Right ventricle myocardium superior (tissue), 1 donor: Measurements from ENCODE around the gene BCAT1. TPM values are rescaled to one million over a fixed set of nuclear protein-coding genes. Genes with fewer than 3 reads are reported as not detected.
A peak's percentile ranks its signal among the peaks of the same experiment; 100 is the strongest.
"Not testable (repeated sequence)": the region's sequence is repeated elsewhere in the genome, so short reads cannot be mapped to it uniquely, and the experiment has no call there.

Experiments
- ATAC-seq: fragments of 200-7000 bp; cut with Tn5 transposase; one replicate; pipeline ENCODE4 v1.9.1; 2020; ENCODE audit warnings: mild to moderate bottlenecking; ENCODE audit not compliant: poor library complexity
- DNase-seq: peaks from one replicate; pipeline ENCODE4 v3.0.0-alpha.2; 2020
- intact Hi-C: fragments of 100-400 bp; cut with DNase I; formaldehyde crosslinking; loops from one replicate; pipeline ENCODE4 v1.11.2; 2022
- total RNA-seq: library from RNA; stranded (reverse); fragmentation: NEBNext Ultra II Directional; extraction: Animal tissue kit (Norgen Biotek cat#: 25700); gene quantifications from one replicate; pipeline ENCODE4 v1.2.1, GENCODE V29; 2021
- donor health status: DM: no; HTN: yes; CAD: no; lungs with severe emphysema.

Gene BCAT1
- total RNA-seq, 1 donor from 2014 or later: 5.1 TPM

DNA sequence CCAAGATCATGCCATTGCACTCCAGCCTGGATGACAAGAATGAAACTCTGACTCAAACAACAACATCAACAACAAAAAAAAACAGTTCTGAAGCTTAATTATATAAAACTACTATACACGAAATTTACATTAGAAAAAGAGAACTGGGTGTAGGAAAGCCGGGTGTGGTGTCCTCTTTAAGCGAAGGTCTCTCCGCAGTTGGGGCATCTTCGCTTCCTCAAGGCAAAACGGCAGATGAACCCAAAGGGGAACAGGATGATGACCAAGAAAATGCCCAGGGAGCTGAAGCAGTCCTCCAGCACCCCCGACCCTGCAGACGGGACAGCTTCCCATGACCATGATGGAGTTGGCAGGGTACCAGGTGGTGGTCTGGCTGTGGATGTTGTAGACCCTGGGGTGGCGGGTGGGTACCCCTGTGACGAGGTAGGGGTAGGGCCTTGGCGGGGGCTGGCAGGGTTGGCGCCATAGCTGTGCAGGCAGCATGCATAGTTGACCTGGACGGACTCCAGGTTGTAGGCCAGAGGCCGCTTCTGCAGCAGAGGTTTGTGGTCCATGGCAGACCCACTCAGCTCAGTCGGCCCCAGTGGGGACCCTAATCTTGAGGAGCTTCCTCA, 18.2 kb upstream of the BCAT1 start:
- intact Hi-C loops: no loop called here
- DNase-seq (no peak), ATAC-seq (peak; percentile 29)

DNA sequence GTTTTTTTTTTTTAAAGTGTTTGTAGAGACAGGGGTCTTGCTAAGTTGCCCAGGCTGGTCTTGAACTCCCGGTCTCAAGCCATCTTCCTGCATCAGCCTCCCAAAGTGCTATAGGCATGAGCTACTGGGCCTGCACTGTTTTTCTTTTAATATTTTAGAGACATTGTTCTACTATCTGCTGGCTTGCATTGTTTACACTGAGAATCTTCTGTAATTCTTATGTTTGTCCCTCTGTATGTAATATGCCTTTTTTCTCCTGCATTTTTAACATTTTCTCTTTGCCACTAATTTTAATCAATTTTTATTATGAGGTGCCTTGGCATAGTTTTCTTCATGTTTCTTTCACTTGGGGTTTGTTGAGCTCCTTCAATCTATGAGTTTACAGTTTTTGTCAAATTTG, 15.4 kb upstream of the BCAT1 start:
- DNase-seq: no peak
- no peak for ATAC-seq
- intact Hi-C loops: no loop called here

DNA sequence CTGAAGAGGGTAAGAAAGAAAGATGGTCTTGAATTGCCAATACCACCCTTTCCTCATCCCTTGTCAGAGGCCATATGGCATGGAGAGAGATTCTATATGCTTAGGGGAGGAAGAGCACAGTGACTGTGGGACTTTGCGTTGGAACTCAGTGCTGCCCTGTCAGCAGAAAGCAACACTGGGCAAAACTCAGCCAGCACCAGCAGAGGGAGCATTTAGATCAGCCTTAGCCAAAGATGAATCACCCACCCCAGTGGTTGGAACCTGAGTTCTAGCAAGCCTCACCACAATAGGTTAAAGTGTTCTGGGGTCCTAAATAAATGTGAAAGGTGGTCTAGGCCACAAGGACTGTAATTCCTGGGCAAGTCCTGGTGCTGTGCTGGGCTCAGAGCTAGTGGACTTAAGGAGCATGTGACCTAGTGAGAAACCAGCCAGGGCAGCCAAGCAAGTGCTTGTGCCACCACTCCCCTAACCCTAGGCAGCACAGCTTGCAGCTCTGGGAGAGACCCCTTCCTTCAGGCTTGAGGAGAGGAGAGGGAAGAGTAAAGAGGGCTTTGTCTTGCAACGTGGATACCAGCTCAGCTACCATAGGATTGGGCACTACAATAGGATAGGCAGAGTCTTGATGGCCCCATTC, 11.4 kb upstream of the BCAT1 start:
- intact Hi-C loops: no loop called here
- DNase-seq (no peak), ATAC-seq (peak; percentile 61)

DNA sequence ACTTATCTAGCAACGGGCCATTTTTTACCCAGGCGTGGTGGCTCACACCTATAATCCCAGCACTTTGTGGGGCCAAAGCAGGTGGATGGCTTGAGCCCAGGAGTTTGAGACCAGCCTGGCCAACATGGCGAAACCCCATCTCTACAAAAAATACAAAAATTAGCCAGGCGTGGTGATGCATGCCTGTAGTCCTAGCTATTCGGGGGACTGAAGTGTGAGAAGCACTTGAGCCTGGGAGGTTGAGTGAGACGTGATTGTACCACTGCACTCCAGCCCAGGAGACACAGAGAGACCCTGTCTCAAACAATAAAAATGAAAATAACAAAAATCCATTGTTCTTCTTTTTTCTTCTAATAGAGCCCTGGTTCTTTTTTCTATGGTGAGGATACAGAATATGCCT, 7.5 kb upstream of the BCAT1 start:
- intact Hi-C loops, ATAC-seq, DNase-seq: not testable (repeated sequence)

DNA sequence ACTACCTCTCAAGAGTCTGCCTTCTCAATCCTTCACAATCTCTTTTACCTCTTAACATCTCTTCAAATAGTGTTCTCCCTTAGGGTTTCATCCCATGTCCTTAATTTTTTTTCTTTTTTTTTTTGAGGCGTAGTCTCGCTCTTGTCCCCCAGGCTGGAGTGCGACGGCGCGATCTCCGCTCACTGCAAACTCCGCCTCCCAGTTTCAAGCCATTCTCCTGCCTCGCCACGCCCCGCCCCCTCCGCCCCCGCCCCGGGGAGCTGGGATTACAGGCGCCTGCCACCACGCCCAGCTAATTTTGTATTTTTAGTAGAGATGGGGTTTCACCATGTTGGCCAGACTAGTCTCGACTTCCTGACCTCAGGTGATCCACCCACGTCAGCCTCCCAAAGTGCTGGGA, 7.0 kb upstream of the BCAT1 start:
- DNase-seq (no peak), ATAC-seq (no peak)
- intact Hi-C loops: no loop called here

DNA sequence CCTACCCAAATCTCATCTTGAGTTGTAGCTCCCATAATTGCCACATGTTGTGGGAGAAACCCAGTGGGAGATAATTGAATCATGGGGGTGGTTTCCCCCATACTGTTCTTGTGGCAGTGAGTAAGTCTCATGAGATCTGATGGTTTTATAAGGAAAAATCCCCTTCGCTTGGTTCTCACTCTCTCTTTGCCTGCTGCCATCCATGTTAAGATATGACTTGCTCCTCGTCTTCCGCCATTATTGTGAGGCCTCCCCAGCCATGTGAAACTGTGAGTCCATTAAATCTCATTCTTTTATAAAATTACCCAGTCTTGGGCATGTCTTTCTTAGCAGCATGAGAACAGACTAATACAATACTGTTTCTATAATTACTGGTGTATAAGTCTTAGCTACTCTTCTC, 6.5 kb upstream of the BCAT1 start:
- DNase-seq (no peak), ATAC-seq (no peak)
- intact Hi-C loops: no loop called here

DNA sequence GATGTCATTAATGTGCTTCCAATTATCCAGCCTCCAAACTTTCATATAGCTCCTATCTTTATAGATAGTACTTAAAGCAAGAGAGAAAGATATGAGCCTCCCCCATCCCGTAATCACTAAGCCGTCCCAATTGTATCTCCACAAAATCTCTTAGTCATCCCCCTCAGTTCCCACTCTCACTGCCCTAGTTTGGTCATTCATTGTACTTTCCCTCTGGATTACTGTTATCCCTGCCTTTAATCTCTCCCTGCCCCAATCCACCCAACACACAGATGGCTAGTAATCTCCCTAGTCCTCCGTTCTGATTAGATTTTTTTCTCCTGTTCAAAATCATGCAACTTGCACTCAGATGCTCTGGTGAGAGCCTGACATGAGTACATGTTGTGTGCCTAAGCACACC, 5.4 kb upstream of the BCAT1 start:
- DNase-seq (no peak), ATAC-seq (no peak)
- intact Hi-C loops: no loop called here

DNA sequence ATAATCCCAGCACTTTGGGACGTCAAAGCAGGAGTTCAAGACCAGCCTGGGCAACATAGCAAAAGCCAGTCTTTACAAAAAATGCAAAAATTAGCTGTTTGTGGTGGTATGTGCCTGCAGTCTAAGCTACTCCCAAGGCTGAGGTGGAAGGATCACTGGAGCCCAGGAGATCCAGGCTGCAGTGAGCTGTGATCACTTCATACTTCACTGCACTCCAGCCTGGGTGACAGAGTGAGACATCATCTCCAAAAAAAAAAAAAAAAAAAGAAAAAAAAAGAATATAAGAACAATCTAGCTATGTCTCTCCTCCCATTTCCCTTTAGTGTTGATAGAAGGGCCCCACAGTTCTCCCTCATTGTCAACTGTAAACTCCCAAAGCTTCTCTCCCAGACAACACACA, 3.5 kb upstream of the BCAT1 start:
- ATAC-seq: no peak
- DNase-seq: no peak
- intact Hi-C loops: no loop called here

DNA sequence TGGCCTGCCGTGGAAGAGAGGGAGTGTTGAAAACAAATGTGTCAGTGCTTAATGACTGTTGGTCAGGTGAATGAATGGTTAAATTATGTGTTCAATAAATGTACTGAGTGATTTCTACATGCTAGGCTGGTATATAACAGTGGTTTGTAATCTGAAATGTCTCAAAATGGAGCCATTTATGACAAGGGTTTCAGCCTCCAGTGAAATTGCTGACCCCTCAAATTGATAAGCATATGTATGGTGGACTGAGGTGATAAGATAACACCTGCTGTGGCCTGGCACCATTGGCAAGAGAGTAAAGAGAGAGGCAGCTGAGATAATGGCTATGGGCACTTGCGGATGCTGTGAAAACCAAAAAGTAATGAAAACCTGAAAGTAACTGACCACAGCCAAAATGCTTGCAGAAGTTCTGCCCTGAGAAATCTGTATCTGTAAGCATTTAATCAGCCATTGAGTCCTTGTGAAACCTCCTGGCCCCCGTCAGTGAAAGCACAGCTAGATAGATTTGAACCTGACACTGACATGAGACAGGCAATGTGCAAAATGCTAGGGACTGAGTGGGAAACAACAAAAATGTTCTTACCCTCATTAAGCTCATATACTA, 1.4 kb upstream of the BCAT1 start:
- intact Hi-C loops: no loop called here
- ATAC-seq (no peak), DNase-seq (no peak)

DNA sequence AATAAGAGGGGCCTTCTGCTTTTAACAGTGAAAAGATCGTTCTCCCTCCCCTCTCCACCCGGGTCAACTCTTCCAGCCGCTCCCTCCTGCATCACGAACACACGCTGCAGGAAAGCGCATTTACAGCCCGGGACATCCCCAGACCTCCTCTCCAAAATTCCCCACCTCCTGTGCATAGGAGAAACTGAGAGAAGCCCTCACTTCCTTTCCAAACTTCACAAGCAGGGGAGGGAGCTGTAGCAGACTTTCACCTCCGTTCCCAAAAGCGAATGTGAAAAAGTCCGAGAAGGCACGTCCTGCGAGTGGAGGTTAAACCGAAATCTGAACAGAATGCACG, 513 bp downstream of the BCAT1 start:
- DNase-seq (no peak), ATAC-seq (peak; percentile 45)
- intact Hi-C loops: no loop called here

DNA sequence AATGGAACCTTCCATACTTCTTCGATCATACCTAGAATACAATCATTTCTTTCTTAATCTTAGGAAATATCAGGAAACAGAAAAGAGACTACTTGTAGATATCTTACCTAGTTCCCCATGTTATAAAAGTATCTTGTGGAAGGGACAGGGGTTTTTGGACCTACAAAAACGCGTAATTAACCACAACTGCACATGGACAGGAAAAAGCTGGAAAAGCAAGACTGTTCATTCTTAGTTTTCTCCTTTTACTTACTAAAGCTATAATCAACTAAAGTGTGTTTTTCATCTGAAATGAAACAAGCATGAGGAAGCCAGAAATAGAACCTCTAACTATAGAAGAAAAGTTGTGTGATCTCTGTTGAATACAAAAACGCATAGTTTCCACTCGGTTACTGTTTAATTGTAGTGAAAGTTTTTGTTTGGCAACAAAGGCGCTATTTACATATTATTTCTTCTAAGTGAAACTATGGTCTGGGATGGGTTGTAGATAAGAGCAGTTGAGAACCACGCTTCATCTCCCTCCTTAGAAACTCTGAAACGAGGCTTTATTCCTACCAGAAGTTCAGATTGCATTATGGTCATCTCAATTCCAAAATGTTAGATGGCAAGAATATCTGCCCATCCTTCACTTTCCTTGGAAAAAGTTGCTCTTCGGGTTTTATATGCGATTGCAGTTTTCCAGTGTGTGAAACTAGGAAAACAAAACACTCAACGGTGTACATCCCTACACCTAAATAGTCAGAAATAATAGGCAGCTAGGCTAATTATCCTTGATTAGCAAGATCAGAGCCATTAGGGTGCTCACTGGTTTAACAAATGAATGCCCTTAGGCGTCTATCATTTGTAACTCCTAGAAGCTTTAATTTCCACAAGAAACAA, 1.1 kb downstream of the BCAT1 start:
- DNase-seq (no peak), ATAC-seq (no peak)
- intact Hi-C loops: no loop called here

DNA sequence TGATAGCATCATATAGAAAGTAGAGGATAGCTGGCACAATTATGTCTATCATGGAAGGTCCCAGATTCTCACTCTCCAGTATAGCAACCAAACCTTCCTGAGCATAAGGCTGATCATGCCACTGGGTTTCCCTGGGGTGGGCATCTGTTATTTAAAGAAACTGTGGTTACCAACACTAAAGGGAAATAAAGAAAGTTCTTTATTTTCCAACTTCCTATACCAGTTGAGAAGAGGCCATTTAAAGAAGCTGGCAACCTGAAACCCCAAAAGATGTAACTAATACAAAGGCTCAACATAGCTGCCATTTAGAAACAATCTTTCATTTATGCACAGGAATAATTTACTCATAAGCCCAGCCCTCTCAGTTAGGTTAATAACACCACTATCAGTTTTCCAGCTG, 3.1 kb downstream of the BCAT1 start:
- ATAC-seq (no peak), DNase-seq (no peak)
- intact Hi-C loops: no loop called here

DNA sequence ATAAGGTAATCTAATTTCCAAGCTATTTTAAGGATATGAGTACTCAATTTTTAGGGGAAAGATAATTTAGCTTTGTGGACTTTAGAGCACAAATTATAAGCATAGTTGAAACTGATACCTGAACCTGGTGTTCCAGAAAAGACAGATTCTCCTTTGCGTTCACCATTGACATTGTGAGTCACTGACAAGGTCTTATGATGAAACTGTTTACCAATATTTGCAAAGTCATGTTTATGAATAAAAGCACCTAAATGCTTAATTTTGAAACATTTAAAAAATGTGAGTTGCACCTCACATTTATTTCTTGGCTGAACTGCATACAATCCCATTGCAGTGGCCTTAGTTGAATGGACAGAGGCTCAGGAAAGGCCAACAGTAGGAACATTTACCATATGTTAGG, 3.9 kb downstream of the BCAT1 start:
- ATAC-seq (no peak), DNase-seq (no peak)
- intact Hi-C loops: no loop called here

DNA sequence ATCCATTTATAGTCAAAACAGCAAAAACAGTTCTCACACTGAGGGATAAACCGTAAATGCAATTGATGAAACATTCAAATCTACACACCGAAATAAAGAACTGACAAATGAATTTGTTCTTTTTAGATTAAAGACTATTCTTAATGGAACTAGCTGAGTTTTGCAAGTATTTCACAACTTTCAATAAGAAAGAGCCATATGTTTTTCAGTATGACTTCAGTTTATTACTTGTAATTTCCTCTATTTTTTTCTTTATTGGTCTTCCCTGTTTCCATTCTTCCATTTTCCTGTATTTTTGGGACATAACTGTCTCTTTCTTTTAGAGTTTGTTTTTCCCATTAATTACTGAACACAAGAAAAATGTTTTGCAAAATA, 4.3 kb downstream of the BCAT1 start:
- intact Hi-C loops: no loop called here
- no peak for ATAC-seq
- no peak for DNase-seq

DNA sequence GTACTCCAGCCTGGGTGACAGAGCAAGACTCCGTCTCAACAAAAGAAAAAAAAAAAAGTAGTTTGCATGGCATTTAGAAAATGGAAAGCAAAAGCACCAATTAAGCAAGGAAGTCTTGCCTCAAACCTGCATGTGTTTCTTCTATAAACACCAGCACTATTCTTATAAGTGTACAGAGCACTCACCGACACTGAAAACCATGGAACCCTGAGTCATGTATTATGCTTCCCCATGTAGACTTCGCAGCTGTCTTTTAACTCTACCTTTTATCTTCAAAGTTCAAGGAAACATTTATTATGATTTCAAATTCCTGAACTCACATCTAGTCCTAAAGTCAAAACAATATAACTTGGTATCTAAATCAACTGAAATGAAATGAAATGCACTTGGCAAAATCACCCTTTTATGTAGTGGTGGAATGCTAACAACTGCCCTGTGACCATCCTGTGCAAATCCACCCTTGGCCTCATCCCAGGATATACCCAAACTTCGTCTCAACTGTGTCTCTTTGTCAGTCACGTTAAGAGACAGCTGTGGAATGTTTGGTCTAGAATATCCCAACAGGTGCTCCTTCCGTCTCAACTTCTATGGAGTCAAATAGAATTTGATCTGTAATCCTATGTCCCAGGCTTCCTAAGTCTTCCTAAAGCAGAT, 4.8 kb downstream of the BCAT1 start:
- ATAC-seq: no peak
- intact Hi-C loops: no loop called here
- DNase-seq: no peak

DNA sequence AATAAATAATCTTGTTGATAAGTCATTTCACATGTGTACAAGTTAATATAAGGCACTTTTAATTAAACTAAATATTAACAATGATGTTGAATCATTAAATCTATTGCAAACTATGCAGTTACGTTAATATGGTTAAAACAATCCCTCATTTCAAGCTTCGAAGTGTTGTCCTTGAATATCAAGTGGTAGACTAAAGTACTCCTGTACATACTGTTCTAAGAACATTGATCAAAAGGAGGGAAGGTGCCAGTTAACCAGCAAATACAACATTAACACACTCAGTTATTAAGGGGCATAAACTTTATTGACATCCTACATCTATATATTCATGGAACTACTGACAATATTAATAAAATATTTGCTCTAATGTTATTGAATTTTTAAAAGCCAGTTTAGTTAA, 8.7 kb downstream of the BCAT1 start:
- intact Hi-C loops: no loop called here
- DNase-seq (no peak), ATAC-seq (no peak)

DNA sequence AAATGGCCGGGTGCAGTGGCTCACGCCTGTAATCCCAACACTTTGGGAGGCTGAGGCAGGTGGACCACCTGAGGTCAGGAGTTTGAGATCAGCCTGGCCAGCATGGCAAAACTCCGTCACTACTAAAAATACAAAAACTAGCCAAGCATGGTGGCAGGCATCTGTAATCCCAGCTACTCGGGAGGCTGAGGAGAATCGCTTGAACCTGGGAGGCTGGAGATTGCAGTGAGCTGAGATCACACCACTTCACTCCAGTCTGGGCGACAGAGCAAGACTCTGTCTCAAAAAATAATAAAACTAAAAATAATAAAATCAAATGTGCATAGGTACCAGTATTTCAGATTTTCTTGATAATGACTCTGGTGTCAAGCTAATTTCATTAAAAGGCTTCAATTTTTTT, 9.3 kb downstream of the BCAT1 start:
- ATAC-seq, intact Hi-C loops, DNase-seq: not testable (repeated sequence)

DNA sequence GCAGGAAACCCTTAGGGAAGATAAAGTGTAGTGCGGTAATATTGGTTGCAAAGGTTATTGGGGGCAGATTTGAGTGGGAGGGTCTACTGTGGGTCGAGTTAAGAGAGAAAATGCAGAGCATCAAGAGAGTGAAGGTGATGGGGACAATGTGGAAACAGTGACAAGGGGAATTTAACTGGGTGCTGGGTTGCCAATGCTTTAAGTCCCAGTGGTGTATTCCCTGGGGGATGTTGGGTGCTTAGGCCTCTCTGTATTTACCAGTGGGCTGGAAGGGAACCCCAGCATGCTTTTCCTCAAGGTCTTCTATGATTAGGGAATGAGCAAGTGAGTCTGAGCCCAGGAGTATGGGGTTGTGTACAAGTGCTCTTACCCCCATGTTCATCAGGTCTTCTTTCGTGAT, 10.6 kb downstream of the BCAT1 start:
- ATAC-seq (no peak), DNase-seq (no peak)
- intact Hi-C loops: no loop called here

DNA sequence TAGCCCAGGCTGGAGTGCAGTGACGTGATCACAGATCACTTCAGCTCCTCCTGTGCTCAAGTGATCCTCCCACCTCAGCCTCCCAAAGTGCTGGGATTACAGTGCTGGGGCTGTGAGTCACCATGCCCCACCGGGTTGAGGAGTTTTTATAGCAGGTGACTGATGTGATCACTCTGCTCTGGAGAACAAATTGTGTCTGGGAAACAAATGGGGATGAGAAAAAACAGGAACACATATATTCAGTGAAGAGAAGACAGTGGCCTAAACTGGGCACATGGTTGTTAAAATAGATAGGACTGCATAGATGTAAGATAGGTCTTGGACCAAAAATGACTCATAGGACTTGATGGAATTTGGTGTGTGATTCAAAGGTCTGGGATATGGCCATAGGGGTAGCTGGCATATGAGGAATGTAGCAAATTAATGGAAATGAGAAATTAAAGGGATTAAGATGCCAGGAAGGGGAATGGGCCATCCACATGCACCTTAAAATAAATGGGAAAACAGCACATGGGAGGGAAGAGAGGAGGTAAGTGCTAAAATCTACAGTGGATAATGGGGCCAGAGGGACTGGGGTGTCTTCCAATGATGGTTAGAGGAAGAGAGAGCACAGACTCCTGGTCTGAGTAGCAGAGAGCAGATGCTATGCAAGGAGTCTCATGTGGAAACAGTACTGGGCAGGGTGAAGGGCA, 11.2 kb downstream of the BCAT1 start:
- DNase-seq: no peak
- intact Hi-C loops: no loop called here
- no peak for ATAC-seq
